Islet precursor cell (in vitro differentiated cells): ENCODE data around the gene RAB5A.
"Not testable (repeated sequence)": the region's sequence is repeated elsewhere in the genome, so short reads cannot be mapped to it uniquely, and the experiment has no call there.

Experiments used
- DNase-seq: peaks from one replicate; pipeline ENCODE4 v3.0.0-alpha.2; 2018

RAB5A gene

DNA sequence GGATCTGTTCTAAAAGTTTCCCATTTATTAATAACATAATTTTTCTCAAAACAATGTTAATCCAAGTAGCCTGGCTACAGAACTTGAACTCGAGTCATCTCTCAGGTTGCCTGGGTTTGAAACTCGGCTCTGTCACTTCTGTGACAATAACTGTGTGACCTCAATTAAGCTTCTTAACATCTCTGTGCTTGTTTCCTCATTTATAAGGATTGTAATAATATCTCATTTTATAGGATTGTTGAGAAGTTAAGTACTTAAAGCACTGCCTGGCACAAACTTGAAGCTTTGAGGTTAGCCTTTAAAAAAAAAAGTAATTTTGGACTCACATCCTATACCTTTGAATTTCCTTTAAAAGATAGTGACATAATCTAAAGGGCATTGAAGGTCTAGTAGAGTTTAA is 3.4 kb downstream of the RAB5A start:
- DNase-seq = no peak

DNA sequence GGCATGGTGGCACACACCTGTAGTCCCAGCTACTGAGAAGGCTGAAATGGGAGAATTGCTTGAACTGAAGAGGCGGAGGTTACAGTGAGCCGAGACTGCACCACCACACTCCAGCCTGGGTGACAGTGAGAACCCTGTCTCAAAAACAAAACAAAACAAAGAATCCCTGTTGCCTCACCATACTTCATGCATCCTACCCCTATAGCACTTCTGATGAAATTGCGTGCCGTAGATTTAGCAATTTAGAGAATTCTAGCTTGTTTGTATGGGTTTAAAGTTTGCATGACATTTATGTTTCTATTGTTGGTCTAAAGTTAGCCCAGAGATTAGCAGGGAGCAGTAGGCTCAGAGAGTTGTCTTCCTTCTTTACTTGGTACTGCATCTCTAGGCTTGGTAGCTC is 7.8 kb downstream of the RAB5A start:
- DNase-seq = no peak

DNA sequence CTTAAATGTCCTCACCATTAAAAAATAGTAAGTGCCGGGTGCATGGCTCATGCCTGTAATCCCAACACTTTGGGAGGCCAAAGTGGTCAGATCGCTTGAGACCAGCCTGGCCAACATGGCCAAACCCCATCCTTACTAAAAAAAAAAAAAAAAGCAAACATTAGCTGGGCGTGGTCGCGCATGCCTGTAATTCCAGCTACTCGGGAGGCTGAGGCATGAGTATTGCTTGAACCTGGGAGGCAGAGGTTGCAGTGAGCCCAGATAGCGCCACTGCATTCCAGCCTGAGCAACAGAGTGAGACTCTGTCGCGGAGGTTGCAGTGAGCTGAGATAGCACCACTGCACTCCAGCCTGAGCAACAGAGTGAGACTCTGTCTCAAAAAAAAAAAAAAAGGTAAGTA is 10.5 kb downstream of the RAB5A start:
- DNase-seq = peak; percentile 65

DNA sequence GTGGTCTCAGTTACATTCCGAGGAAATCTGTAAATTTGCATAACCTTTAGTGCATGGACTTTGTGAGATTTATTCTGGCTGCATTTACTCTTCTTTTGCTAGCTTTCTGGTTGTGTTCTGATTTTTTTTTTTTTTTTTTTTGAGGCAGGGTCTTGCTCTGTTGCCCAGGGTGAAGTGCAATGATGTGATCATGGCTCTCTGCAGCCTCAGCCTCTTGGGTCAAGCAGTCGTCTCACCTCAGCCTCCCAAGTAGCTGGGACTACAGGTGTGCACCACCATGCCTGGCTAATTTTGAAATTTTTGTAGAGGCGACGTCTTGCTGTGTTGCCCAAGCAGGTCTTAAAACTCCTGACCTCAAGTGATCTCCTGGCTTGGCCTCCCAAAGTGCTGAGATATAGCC is 12.6 kb downstream of the RAB5A start:
- no peak for DNase-seq

DNA sequence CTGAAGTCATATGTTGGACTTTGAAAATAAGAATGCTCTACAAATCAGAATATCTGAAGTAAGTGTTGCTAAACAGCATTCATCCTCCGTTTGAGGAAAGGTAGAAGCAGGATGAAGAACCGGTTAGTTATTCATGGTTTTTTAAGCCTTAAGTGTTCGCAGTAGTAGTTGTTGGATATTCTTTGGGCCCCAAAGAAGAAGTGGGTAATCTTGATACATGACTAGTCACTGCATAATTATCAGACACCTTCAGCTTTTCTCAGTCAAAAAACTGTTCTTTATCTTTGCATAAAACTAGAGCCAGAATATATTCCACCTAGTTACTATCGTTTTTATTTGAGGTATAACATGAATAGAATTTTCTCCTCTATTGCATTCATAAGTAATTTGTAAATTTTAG is 13.8 kb downstream of the RAB5A start:
- no peak for DNase-seq

DNA sequence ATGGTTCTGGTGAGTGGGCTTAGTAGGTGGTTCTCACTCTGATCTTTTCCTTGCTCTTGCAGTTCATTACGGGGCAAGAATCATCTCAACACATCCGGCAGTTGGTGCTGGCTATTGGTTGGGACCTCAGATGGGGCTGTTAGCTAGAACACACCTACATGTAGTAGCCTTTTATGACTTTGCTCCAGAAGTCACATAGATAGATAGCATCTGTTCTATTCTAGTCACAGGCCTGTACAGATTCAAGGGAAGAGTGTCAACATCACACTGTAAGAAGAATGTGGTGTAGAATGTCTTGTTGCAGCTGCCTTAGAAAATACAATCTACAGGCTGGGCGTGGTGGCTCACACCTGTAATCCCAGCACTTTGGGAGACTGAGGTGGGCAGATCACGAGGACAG is 15.1 kb downstream of the RAB5A start:
- DNase-seq = no peak

DNA sequence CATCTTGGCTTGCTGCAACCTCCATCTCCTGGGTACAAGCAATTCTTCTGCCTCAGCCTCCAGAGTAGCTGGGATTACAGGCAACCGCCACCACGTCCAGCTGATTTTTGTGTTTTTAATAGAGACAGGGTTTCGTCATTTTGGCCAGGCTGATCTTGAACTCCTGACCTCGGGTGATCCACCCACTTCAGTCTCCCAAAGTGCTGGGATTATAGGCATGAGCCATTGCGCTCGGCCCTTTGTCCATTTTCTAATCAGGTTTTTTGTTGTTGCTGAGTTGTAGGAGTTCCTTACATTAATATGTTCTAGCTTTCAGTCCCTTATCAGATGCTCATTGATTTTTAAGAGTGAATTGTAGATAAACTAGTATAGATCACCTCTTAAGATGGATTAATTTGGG is 20.3 kb downstream of the RAB5A start:
- no peak for DNase-seq

DNA sequence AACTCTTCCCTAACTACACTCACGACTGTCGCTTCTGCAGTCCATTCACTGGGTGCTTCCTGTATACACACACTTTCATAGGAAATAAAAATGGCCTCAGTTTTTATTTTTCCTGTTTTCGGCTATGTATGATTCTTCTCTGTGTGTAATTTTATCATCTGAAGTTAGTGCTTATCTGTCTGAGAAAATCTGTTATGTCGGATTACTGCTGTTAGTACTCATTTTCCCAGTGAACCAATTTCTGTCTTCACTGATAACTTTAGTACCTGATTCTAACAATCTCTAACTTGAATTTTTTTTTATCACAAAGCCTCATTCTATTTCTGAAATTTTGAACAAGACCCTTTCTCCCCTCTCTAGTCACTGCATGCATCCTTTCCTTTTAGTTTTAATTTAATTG is 20.9 kb downstream of the RAB5A start:
- no peak for DNase-seq

DNA sequence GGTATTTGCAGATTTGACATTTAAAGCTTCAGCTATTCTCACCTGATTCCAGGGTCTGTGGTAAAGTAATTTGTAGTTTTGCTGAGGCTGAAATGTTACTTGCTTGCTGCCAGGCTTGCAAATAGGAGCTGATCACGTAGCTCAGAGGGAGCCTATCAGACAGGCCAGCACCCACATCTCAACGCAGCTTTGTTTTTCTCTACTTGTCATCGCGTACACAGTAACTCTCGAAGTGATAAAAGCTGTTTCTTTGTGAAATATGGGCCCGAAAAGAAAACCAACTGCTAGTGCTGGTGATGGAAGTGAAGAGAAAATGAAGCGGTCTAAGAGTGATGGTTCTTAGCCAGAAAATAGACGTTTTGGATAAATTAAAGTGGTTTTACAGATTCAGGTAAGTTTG is 23.4 kb downstream of the RAB5A start:
- DNase-seq = no peak

DNA sequence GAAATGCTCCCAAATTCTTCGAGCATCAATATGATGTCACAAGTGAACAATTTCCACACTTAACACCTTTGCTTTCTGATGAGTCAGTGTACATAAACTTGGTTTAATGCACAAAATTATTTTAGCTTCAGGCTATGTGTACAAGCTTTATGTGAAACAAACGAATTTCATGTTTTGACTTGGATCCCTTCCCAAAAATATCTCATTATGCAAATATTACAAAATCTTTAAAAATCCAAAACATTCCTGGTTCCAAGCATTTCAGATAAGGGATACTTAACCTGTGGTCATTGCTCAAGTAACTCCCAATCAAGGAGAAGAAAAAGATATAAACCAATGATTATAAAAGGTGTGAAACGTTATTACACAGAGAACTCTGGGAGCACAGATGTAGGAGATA is 25.2 kb downstream of the RAB5A start:
- DNase-seq = no peak

DNA sequence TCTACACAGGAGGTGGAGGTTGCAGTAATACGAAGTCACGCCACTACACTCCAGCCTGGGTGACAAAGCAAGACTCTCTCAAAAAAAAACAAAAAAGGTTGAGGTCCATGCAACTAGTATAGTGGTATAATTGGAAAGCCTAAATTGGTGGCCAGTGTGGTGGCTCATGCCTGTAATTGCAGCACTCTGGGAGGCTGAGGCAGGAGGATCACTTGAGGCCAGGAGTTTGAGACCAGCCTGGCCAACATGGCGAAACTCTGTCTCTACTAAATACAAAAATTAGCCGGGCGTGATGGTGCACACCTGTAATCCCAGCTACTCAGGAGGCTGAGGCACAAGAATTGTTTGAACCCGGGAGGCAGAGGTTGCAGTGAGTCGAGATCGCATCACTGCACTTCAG is 42.0 kb downstream of the RAB5A start:
- not testable (repeated sequence) for DNase-seq

DNA sequence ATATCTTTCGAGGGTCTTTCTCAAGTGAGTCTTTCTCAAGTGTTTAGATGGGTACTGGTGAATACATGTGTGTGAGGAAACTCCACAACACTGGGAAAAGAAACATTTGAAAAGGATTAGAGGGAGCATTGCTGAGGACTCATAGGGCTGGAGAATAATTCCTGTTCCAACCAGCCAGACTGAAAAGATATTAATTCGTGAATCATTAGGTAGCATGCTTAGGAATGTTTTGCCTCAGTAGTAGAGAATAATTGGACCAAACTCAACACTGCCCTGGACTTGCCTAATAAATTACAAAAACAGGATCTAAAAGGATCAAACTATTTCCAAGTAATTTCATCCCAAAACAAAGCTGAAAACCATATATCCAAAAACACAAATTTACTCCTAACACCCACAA is 47.9 kb downstream of the RAB5A start:
- DNase-seq = no peak

DNA sequence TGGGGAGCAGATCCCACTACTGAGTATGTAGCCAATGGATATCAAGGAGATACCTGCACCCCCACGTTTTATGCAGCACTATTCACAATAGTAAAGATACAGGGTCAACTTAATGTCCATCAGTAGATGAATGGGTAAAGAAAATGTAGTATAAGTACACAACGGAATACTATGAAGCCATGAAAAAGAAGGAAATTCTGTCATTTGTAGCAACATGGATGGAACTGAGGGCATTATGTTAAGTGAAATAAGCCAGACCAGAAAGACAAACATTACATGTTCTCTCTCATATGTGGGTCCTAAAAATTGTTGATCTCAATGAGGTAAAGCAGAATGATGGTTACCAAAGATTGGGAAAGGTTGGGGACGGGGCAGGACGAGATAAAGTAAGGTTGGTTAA is 50.6 kb downstream of the RAB5A start:
- DNase-seq = no peak

DNA sequence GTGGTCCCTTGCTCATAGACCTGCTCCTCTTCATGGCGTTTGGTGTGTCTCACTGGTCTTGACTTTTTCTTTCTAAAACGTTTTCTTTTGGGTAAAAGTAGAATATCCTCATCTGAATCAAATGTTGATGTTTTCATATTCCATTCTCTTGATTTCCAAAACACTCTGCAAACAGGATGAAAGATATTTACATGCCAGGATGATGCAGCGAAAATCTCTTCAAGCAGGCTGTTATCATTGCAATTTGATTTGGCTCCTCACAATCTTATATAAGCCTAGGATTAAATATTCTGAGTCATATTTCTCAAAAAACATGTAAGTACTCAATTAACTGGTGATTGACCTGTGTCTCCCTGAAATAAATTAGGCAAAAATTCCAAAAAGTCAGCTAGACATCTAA is 55.0 kb downstream of the RAB5A start:
- no peak for DNase-seq

DNA sequence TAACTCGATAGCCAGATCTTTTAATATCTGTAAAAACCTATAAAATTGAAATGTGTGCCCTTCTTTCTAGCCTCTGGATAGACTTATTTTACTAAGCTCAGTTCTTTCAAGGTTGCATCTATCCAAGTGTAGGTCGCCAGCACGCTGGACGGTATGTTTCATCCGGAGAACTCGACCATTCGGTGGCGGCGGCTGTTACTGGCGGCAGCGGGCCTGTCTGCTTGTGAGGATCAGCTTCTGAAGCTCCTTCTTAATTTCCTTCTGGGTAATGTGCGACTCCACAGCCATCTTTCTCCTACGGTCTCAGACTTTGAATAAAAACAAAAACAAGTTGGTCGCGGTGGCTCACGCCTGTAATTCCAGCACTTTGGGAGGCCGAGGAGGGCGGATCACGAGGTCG is 61.1 kb downstream of the RAB5A start:
- no peak for DNase-seq

DNA sequence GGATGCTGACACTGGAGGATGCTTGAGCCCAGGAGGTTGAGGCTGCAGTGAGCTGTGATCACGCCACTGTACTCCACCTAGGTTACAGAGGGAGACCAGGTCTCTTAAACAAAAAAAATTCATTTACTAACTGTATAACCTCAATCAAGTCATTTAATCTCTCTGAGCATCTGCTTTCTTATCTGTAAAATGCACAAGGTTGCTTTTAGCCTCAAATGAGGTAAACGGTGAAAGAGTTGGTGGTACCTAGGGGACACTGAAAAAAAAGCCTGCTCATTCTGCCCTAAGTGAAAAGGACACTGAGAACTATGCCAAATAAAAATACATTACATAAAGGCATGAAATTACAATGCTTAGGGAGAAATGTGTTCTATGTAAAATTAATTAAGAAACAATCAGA is 61.7 kb downstream of the RAB5A start:
- DNase-seq = no peak

DNA sequence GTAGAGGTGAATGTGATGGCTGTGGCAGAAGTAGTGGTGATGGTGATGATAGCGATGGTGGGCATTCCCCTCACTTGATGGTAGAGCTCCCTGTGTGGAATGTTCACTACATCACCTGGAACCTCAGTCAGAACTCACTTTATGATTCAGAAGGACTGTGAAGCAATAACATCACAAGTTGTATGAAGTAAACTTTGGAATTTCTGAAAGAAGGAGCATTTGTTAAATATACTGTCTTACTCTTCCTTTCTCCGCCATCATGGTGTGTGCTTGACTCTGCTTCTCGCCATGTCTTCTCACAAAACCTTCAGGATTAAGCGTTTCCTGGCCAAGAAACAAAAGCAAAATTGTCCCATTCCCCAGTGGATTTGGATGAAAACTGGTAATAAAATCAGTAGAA is 65.3 kb downstream of the RAB5A start, which contains the start of gene PP2D1:
Gene PP2D1, minus strand, starts transcription at position 101 of the 400 bp plus-strand sequence. CDS start 192 bp downstream, outside the sequence.
- DNase-seq = no peak

DNA sequence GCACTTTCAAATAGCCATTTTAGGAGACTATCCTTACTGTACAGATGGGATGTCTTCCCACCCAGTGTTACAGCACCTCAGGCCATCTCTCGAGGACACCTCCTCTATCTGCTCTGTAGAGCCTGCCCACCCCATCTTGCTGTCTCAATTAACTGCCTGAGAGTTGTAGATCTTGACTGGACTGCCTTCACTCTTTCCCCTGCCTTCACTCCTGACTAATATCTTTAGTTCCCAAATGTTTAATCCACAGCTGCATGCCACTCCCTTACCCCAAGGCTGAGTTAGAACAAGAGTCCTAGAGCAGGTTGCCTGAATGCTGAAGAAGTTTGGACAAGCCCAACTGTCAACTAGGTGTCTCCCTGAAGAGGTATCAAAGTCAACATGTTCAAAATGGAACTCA is 66.5 kb downstream of the RAB5A start:
- DNase-seq = no peak

DNA sequence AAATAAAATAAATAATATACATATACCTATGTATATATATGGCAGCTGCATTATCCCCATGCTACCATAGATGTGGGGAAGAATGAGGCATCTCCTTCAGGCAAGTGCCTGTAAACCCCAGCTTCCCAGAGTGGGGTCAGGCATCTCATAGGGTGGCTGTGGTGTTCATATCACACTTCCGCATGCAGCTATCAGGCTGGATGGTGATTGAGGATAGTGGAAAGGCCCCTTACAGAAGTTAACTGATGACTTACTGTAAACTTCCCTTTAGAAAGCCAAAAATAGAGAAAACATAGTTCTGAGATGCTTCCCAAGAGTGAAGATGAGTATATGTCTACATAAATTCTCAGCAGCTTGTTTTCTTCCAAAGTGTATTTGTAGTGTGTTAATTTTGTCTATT is 68.6 kb downstream of the RAB5A start:
- no peak for DNase-seq

DNA sequence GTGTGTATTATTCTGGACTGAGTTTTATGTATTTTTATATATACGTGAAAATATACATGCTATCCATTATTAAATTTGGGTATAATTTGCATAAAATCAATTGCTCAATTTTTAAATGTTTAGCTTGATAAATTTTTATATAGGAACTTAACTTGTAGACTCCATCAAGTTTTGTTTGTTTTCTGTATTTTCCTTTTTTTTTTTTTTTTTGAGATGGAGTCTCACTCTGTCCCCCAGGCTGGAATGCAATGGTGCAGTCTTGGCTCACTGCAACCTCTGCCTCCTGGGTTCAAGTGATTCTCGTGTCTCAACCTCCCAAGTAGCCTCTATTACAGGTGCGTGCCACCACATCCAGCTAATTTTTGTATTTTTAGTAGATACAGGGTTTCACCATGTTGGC is 69.2 kb downstream of the RAB5A start:
- DNase-seq = not testable (repeated sequence)

DNA sequence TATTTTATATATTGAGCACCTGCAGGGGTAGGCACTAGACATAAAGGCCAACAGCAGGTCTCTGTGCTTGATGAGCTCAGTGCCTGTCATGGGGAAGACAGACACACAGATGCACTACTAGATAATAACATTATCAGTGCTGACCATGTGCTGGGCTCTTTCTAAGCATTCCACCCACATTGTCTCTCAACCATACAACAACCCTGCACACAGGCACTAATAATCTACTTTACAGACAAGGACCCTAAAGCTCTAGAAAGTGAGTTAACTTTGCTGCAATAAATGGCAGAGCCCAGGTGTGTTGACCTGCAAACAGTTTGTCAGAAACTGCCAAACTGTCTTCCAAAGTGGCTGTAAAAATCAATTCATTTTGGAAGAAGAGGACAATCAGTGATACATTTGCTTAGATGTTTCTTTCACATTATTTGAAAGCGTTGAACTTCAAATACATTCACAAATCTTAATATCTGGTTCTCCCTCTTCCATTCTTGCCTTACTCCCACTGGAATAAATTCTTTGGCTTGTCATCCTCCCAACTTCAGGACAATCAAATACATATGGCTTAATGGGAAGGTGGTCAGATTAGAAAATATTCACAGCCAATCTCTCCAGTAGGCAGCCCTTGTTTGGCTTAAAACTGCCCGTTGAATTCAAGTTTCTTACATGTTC is 76.2 kb downstream of the RAB5A start:
- no peak for DNase-seq

DNA sequence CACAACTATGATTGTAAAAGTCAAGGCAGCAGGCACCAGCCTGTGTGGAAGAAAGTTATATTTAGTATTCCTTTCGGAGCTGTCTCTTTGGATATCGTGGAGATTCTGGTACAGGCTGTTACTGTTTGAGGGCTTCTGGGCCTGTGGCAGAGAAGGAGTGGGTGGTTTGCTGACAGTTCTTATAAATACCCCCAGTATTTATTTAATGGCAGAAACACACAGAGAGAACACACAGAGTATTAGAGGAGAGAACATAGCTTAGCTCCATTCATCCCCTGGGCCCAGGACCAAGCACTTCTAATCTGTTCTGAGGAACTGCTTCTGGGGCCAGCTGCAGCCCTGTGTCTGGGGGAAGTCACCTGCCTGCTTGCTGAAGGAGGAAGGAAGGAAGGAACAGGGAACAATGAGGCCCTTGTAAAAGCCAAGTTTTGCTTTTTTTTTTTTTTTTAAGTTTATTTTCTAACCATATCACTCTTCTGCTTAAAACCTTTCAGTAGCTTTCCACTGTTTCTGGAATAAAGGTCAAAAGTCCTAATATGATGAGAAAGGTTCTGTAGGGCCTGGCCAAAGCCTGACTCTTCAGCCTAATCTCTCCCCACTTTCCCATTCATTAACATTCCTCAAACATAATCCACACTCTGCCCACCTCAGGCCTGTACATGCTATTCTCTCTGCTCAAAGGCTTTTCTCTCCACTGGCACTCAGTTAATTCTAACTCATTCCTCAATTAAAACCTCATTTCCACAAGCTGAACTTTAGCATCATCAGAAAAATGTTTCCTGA is 76.9 kb downstream of the RAB5A start:
- DNase-seq = peak; percentile 68

DNA sequence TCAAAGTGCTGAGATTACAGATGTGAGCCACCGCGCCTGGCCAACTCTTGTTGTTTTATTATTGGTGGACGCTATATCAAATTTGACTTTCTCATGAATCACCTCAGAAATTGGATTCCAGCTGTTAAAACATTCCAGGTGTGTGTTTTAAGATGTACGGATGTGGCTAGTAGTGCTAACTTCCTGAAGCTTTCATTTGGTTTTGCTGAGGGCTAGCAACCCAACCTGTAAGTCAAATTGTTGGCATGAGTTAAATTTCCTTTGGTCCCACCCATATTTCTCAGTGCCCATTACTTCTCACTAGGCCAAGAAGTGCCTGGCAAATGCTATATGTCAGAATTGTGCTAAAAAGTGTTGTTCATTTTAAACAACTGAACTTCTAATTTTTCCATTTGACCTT is 80.2 kb downstream of the RAB5A start:
- DNase-seq = no peak

DNA sequence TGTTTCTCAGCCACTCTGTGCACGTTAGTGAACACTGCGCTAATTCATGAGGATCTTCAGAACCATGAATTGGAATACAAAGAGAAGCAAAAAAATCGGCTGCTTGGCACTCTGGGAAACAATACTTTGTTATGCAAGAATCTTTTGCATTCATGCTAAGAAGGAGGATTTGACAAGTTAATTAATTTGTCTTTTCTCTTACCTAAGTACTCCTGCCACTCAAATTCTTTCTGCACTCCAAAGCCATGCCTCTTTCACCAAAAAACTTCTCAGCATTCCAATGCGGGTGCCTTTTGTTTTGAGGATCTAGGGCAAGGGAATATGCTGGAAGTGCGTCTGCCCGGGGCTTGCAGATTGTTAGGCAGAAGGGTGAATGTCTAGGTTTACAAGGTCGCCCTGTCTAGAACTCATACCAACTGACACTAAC is 82.0 kb downstream of the RAB5A start:
- DNase-seq = no peak

DNA sequence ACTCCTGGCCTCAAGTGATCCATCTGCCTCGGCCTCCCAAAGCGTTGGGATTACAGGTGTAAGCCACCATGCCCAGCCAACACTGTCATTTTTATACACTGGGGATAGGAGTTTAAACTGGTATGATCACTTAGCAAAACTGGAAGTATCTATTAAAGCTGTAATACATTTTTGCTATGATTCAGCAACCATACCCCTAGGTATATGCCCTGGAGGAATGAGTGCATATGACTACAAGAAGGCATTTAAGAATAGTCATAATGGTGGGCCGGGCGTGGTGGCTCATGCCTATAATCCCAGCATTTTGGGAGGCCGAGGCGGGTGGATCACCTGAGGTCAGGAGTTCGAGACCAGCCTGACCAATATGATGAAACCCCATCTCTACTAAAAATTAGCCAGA is 85.0 kb downstream of the RAB5A start:
- DNase-seq = not testable (repeated sequence)
